ENCODE results near the gene PAQR9.

PAQR9 gene

DNA sequence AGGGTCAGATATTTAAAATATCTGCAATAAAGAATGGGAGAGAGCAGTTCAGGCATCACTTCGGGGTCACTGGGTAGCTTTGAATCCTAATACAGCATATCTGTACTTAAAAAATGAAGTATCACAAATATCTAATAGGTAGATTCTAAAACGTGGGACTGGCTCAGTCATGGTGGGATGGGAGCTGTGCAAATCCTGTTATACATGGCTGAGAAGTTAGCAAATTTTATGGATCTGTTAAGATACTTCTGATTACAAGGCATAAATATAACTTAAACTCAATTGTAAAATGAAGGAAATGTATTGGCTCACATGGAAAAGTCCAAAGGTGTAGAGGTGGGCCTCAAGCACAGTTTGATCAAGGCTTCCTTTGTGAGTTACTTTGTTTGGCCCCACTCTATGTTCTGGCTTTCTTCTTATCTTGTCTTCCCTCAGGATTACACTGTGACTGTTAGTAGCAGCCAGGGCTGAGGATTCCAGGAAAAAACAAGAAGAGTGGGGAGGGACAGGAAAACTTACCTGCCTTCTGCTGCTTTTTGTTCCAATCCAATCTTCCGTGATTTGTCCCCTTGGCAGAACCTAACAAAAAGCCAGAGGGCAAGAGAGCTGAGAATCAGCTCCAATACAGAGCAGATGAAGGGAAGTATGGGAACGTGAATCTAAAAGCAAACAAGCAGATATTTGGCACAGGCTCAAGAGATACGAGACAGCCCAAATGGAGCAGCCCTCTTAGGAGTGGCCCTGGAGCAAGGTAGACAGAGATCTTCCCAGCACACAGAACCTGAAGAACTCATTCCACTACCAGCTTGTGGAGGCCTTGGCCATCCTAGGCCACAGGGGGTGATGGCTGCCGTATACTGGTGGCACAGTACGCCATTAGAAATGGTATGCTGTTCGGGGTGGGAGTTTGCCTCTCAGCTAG lies 10.9 kb downstream of the PAQR9 start:
- TF ChIP-seq, protein P1, sequence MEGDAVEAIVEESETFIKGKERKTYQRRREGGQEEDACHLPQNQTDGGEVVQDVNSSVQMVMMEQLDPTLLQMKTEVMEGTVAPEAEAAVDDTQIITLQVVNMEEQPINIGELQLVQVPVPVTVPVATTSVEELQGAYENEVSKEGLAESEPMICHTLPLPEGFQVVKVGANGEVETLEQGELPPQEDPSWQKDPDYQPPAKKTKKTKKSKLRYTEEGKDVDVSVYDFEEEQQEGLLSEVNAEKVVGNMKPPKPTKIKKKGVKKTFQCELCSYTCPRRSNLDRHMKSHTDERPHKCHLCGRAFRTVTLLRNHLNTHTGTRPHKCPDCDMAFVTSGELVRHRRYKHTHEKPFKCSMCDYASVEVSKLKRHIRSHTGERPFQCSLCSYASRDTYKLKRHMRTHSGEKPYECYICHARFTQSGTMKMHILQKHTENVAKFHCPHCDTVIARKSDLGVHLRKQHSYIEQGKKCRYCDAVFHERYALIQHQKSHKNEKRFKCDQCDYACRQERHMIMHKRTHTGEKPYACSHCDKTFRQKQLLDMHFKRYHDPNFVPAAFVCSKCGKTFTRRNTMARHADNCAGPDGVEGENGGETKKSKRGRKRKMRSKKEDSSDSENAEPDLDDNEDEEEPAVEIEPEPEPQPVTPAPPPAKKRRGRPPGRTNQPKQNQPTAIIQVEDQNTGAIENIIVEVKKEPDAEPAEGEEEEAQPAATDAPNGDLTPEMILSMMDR (IDR thresholded peaks at IDR 0.05) = no peak
- H3K4me3 ChIP-seq = no peak overlapping the region
- DNase-seq (ENCODE audit: low spot score) = no peak
- no peak overlapping the region for H3K27ac ChIP-seq

- TF ChIP-seq, protein P1 (IDR thresholded peaks at IDR 0.05) = no peak
- H3K27ac ChIP-seq = no peak overlapping the region
- DNase-seq (ENCODE audit: low spot score) = no peak
- H3K4me3 ChIP-seq = no peak overlapping the region
Observed at GRCh38 chr3:142951794-142952193, 11.7 kb downstream of the PAQR9 start.

GRCh38 chr3:142950972-142951371 lies 12.5 kb downstream of the PAQR9 start:
- no peak for DNase-seq (ENCODE audit: low spot score)
- Histone ChIP-seq H3K27ac (no peak overlapping the region), H3K4me3 (no peak overlapping the region)
- TF ChIP-seq, protein P1 (IDR thresholded peaks at IDR 0.05) = no peak

DNA sequence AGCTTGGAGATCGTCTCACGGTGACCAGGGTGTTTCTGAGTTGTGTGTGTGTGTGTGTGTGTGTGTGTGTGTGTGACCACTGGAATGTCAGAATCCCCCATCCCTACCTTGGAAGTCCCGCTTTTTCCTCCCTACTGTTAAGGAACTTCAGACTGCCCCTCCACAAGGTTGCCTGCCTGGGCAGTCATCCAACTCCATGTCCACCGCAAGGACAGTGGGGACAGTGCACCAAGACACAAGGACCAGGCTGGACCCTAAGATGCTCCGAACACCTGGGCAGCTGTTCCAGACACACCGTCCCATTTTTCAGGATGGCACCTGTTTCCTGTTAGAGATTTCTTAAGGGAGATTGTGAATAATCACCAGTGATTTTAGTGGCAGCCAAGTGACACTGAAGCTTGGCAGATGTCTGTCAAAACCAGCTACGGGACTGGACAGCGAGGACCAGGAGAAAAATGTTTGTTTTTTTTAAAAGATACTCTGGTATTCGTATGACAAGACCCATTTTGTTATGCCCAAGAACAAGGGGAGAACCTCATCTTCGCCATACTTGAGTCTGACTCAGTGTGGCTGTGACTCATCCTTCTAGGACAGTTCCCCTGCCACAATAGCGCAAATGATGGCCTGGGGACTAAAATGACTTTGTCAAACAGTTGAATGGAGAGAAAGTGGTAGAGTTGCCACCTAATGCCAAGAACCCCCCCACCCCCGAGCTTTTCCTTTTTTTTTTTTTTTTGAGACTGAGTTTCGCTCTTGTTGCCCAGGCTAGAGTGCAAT lies 15.5 kb downstream of the PAQR9 start:
- Histone ChIP-seq H3K27ac (no peak overlapping the region), H3K4me3 (peak overlapping the region; percentile 60)
- TF ChIP-seq, protein P1 (IDR thresholded peaks at IDR 0.05) = no peak
- no peak for DNase-seq (ENCODE audit: low spot score)

DNA sequence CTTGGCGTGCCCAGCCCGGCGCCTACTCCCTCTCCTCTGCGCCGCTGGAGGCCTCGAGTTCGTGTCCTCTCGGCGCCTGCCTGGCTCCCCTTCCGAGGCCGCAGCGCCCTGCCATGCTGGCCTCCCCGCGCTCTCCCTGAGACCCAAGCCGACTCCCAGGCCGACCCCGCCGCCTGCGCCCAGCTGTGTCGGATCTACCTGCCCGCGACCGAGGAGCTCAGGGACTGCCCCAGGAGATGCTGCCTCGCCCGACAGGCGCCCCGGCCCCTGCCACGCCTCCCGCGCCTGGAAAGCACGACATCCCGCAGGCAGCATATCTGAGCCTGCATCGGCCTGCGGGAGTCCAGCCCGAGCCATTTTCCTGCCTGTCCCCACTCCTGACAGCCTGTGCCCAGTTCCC lies 16.1 kb downstream of the PAQR9 start:
- DNase-seq (ENCODE audit: low spot score) = no peak
- Histone ChIP-seq H3K27ac (no peak overlapping the region), H3K4me3 (peak overlapping the region; percentile 60)
- TF ChIP-seq, protein P1 (IDR thresholded peaks at IDR 0.05) = no peak

DNA sequence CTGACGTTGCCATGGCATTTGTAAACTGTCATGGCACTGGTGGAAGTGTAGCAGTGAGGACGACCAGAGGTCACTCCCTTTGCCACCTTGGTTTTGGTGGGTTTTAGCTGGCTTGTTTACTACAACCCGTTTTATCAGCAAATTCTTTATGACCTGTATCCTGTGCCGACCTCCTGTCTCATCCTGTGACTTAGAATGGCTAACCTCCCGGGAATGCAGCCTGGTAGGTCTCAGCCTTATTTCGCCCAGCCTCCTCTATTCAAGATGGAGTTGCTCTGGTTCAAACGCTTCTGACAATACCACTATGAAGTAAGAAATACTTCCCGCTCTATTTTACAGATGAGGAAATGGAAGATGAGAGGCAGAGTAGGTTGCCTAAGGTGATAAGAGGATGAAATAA lies 16.6 kb downstream of the PAQR9 start:
- no peak overlapping the region for H3K27ac ChIP-seq
- TF ChIP-seq, protein P1 (IDR thresholded peaks at IDR 0.05) = no peak
- DNase-seq (ENCODE audit: low spot score) = no peak
- H3K4me3 ChIP-seq = peak overlapping the region; percentile 60
